Liver (tissue), 9 donors: ENCODE data around the gene IRF6. TPM values are rescaled to one million over a fixed set of nuclear protein-coding genes. Genes with fewer than 3 reads are reported as not detected.

Source experiments
- DNase-seq: peaks from one replicate; pipeline ENCODE4 v3.0.0-alpha.2; 2017; ENCODE audit warnings: low spot score
- H3K27ac ChIP-seq, 2 donors: one replicate each; pipeline ENCODE4 v1.7.0; 2013; ENCODE audit warnings: inconsistent platforms in 2 of 2, low read length in 2 of 2, control low read depth in 1 of 2, low read depth in 1 of 2, mild to moderate bottlenecking in 1 of 2
- H3K27me3 ChIP-seq, 4 donors: one replicate each; pipeline versions ENCODE4 v1.6.1 to v1.7.0; 2013; ENCODE audit warnings: low read length in 3 of 4, inconsistent platforms in 1 of 4, mild to moderate bottlenecking in 1 of 4, moderate library complexity in 1 of 4; ENCODE audit not compliant: control insufficient read depth in 4 of 4, insufficient read depth in 4 of 4
- H3K36me3 ChIP-seq, 4 donors: one replicate each; pipeline versions ENCODE4 v1.6.1 to v1.7.0; 2013; ENCODE audit warnings: low read length in 3 of 4, mild to moderate bottlenecking in 3 of 4, low read depth in 1 of 4, moderate library complexity in 1 of 4; ENCODE audit not compliant: control insufficient read depth in 4 of 4, insufficient read depth in 3 of 4
- H3K4me1 ChIP-seq, 4 donors: one replicate each; pipeline versions ENCODE4 v1.6.1 to v1.7.0; 2013; ENCODE audit warnings: low read length in 3 of 4, mild to moderate bottlenecking in 3 of 4, moderate library complexity in 1 of 4; ENCODE audit not compliant: control insufficient read depth in 4 of 4, insufficient read depth in 4 of 4
- H3K4me3 ChIP-seq, 3 donors: one replicate each; pipeline versions ENCODE4 v1.6.1 to v1.7.0; 2013; ENCODE audit warnings: low read length in 3 of 3, control low read depth in 1 of 3, low read depth in 1 of 3, mild to moderate bottlenecking in 1 of 3
- H3K9ac ChIP-seq, 2 donors: one replicate each; pipeline ENCODE4 v1.7.0; 2013; ENCODE audit warnings: low read length in 2 of 2, mild to moderate bottlenecking in 2 of 2, moderate library complexity in 2 of 2, control low read depth in 1 of 2, low read depth in 1 of 2
- H3K9me3 ChIP-seq, 4 donors: one replicate each; pipeline versions ENCODE4 v1.6.1 to v1.7.0; 2013; ENCODE audit warnings: low read length in 3 of 4; ENCODE audit not compliant: control insufficient read depth in 4 of 4
- ATF3 ChIP-seq: IDR thresholded peaks from 2 replicates; pipeline ENCODE4 v1.6.1; 2016; ENCODE audit warnings: antibody characterized with exemption
- EGR1 ChIP-seq, 2 donors: IDR thresholded peaks; 2 replicates each; pipeline ENCODE4 v1.6.1; 2016 to 2018; ENCODE audit warnings: antibody characterized with exemption in 2 of 2, low read depth in 2 of 2
- FOXA1 ChIP-seq: IDR thresholded peaks from 2 replicates; pipeline ENCODE4 v1.6.1; 2016; ENCODE audit warnings: antibody characterized with exemption
- FOXA2 ChIP-seq: IDR thresholded peaks from 2 replicates; pipeline ENCODE4 v1.6.1; 2016; ENCODE audit warnings: antibody characterized with exemption
- GABPA ChIP-seq, 2 donors: IDR thresholded peaks in 1 of 2; conservative IDR thresholded peaks in 1 of 2; 2 replicates each; pipeline ENCODE4 v1.6.1; 2016; ENCODE audit warnings: antibody characterized with exemption in 2 of 2, mild to moderate bottlenecking in 1 of 2, moderate library complexity in 1 of 2
- HNF4A ChIP-seq, 2 donors: conservative IDR thresholded peaks; 2 replicates each; pipeline ENCODE4 v1.6.1; 2016; ENCODE audit warnings: antibody characterized with exemption in 2 of 2, mild to moderate bottlenecking in 2 of 2
- HNF4G ChIP-seq: IDR thresholded peaks from 2 replicates; pipeline ENCODE4 v1.6.1; 2016; ENCODE audit warnings: antibody characterized with exemption
- JUND ChIP-seq, 2 donors: IDR thresholded peaks; 2 replicates each; pipeline ENCODE4 v1.6.1; 2016; ENCODE audit warnings: antibody characterized with exemption in 2 of 2
- MAX ChIP-seq: IDR thresholded peaks from 2 replicates; pipeline ENCODE4 v1.6.1; 2016; ENCODE audit warnings: antibody characterized with exemption
- NR2F2 ChIP-seq: IDR thresholded peaks from 2 replicates; pipeline ENCODE4 v1.6.1; 2016; ENCODE audit warnings: antibody characterized with exemption
- RAD21 ChIP-seq, 2 donors: IDR thresholded peaks; 2 replicates each; pipeline ENCODE4 v1.6.1; 2016; ENCODE audit warnings: antibody characterized with exemption in 2 of 2, mild to moderate bottlenecking in 2 of 2
- RXRA ChIP-seq, 2 donors: IDR thresholded peaks; 2 replicates each; pipeline ENCODE4 v1.6.1; 2017 to 2018; ENCODE audit warnings: antibody characterized with exemption in 2 of 2, mild to moderate bottlenecking in 1 of 2
- SP1 ChIP-seq: IDR thresholded peaks from 2 replicates; pipeline ENCODE4 v1.6.1; 2018; ENCODE audit warnings: antibody characterized with exemption, mild to moderate bottlenecking
- TAF1 ChIP-seq: conservative IDR thresholded peaks from 2 replicates; pipeline ENCODE4 v1.6.1; 2016; ENCODE audit warnings: antibody characterized with exemption, mild to moderate bottlenecking
- YY1 ChIP-seq: IDR thresholded peaks from 2 replicates; pipeline ENCODE4 v1.6.1; 2016; ENCODE audit warnings: antibody characterized with exemption, mild to moderate bottlenecking
- ZBTB33 ChIP-seq: IDR thresholded peaks from 2 replicates; pipeline ENCODE4 v1.6.1; 2016; ENCODE audit warnings: antibody characterized with exemption
- WGBS: extraction: QIAGEN DNeasy Blood & Tissue Kit; methylation state at CpG from one replicate; pipeline ENCODE4 v1.1.7; 2013; 5-methylcytosine and 5-hydroxymethylcytosine counted together
- polyA plus RNA-seq, 2 donors: library from polyadenylated mRNA; stranded (reverse) in 1 of 2; unstranded in 1 of 2; fragments of 200-250 nt in 1 of 2; fragments of >200 nt in 1 of 2; fragmentation: Nextera tagmentation in 1 of 2; extraction: Ambion mirVana in 1 of 2; gene quantifications; one replicate each; pipeline versions ENCODE4 v1.2.1 to v1.2.3, GENCODE V29; 2013 to 2015
- total RNA-seq, 2 donors: library from RNA; depleted of rRNA; stranded (reverse); fragments of >200 nt; gene quantifications; one replicate each; pipeline ENCODE4 v1.2.3, GENCODE V29; 2014
- TF ChIP-seq, protein P1 (sequence below): IDR thresholded peaks from 2 replicates; pipeline ENCODE4 v1.6.1; 2016; ENCODE audit warnings: antibody characterized with exemption, mild to moderate bottlenecking
- TF ChIP-seq, protein P2 (sequence below): fragments of 150-350 bp; IDR thresholded peaks from 2 replicates; pipeline ENCODE4 v1.5.1; 2017; ENCODE audit warnings: improper control_type of control experiment, low read depth, low read length; ENCODE audit not compliant: missing input control
- donor health status: healthy.
- donor health status: healthy.
- donor health status: healthy.
- donor health status: healthy.
- donor health status: healthy.

IRF6 gene
- total and polyA plus RNA-seq, 4 donors: 0.51 to 29.3 (median 14.3) TPM

DNA sequence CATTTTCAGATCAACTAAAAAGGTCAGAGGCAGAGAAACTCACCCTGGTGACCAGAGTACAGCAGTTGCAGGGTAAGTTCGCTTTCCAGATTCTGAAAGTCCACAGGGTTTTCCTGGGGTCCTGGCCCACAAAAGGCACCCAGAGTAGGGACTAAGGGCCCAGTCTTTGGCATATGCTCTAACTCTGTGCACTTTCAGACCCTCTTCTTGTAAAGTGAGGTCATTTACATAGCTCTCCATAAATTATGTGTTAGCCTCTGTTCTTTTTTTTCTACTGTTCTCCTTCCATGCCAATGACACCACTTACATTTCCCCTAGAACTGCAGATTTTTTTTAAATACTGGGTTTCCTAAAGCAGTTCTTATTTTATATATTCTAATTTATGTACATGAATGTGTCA is 27.8 kb downstream of the IRF6 start (continued):
- TF ChIP-seq, protein P1, sequence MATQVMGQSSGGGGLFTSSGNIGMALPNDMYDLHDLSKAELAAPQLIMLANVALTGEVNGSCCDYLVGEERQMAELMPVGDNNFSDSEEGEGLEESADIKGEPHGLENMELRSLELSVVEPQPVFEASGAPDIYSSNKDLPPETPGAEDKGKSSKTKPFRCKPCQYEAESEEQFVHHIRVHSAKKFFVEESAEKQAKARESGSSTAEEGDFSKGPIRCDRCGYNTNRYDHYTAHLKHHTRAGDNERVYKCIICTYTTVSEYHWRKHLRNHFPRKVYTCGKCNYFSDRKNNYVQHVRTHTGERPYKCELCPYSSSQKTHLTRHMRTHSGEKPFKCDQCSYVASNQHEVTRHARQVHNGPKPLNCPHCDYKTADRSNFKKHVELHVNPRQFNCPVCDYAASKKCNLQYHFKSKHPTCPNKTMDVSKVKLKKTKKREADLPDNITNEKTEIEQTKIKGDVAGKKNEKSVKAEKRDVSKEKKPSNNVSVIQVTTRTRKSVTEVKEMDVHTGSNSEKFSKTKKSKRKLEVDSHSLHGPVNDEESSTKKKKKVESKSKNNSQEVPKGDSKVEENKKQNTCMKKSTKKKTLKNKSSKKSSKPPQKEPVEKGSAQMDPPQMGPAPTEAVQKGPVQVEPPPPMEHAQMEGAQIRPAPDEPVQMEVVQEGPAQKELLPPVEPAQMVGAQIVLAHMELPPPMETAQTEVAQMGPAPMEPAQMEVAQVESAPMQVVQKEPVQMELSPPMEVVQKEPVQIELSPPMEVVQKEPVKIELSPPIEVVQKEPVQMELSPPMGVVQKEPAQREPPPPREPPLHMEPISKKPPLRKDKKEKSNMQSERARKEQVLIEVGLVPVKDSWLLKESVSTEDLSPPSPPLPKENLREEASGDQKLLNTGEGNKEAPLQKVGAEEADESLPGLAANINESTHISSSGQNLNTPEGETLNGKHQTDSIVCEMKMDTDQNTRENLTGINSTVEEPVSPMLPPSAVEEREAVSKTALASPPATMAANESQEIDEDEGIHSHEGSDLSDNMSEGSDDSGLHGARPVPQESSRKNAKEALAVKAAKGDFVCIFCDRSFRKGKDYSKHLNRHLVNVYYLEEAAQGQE: no peak
- TF ChIP-seq FOXA1 (no peak), HNF4G (no peak)

DNA sequence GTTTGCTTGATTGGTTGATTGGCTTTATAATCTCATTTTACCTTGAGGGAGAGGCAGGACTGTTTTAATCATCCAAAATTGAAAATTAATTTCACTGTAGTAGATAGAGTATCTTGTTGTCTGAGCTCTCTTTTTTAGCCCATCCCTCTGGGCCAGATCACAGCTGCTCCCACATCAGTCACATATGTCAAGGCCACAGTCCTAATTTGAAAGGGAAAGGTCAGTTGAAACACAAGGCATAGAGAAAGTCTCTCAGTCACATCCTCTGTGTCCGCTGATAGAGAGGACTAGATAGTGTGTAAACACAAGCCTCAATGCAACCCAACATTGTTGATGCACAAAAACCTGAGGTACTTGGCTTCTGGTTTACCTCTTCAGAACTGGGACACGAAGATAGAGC is 28.4 kb downstream of the IRF6 start:
- Histone ChIP-seq H3K27ac (no peak overlapping the region), H3K4me3 (no peak overlapping the region), H3K36me3 (no peaks in the 10 kb centered on the region), H3K4me1 (peaks cover 0 to 3% (median 1%) of the 10 kb centered on the region in 4 donors), H3K9ac (no peak overlapping the region), H3K9me3 (no peaks in the 10 kb centered on the region), H3K27me3 (no peaks in the 10 kb centered on the region)
- no peak for DNase-seq
- 95% methylated on average over 2 of the region's 2 CpGs for WGBS
- TF ChIP-seq MAX (no peak), SP1 (no peak), YY1 (no peak), NR2F2 (no peak), HNF4A (conservative IDR thresholded peaks at IDR 0.05) (no peak), JUND (IDR thresholded peaks at IDR 0.05) (no peak), FOXA2 (no peak), RXRA (IDR thresholded peaks at IDR 0.05) (no peak), GABPA (IDR thresholded peaks at IDR 0.05 in 1 of 2, conservative IDR thresholded peaks at IDR 0.05 in 1 of 2) (no peak), TAF1 (no peak), RAD21 (IDR thresholded peaks at IDR 0.05) (no peak)
- TF ChIP-seq, protein P2, sequence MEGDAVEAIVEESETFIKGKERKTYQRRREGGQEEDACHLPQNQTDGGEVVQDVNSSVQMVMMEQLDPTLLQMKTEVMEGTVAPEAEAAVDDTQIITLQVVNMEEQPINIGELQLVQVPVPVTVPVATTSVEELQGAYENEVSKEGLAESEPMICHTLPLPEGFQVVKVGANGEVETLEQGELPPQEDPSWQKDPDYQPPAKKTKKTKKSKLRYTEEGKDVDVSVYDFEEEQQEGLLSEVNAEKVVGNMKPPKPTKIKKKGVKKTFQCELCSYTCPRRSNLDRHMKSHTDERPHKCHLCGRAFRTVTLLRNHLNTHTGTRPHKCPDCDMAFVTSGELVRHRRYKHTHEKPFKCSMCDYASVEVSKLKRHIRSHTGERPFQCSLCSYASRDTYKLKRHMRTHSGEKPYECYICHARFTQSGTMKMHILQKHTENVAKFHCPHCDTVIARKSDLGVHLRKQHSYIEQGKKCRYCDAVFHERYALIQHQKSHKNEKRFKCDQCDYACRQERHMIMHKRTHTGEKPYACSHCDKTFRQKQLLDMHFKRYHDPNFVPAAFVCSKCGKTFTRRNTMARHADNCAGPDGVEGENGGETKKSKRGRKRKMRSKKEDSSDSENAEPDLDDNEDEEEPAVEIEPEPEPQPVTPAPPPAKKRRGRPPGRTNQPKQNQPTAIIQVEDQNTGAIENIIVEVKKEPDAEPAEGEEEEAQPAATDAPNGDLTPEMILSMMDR: no peak

DNA sequence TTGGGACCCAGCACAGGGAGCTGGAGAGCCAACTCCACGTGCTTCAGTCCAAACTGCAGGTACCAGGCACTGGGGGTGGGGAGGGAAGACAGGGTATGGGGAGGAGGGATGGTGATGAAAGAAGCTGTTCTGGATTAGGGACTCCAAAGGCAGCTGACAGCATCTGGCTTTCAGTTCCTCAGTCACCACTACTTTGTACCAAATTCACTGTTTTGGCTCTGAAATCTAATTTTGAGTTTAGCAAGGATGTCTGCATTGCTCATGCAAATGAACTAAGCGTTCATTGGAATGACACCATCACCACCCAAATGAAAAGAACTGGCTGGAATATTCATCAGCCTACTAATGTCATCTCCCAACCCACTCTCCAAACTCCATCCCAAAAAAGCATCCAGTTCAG is 30.3 kb downstream of the IRF6 start:
- no peak for TF ChIP-seq NR2F2
- TF ChIP-seq TAF1: no peak
- TF ChIP-seq, protein P2: no peak
- no peak for TF ChIP-seq HNF4G
- no peak for TF ChIP-seq YY1
- TF ChIP-seq FOXA2: no peak
- no peak for TF ChIP-seq GABPA (IDR thresholded peaks at IDR 0.05 in 1 of 2, conservative IDR thresholded peaks at IDR 0.05 in 1 of 2)
- no peak for TF ChIP-seq RXRA (IDR thresholded peaks at IDR 0.05)
- TF ChIP-seq MAX: no peak
- TF ChIP-seq FOXA1: no peak
- TF ChIP-seq RAD21 (IDR thresholded peaks at IDR 0.05): no peak
- TF ChIP-seq SP1: no peak
- no peak for TF ChIP-seq ATF3
- no peak for TF ChIP-seq JUND (IDR thresholded peaks at IDR 0.05)
- no peak for TF ChIP-seq ZBTB33
- TF ChIP-seq HNF4A (conservative IDR thresholded peaks at IDR 0.05): no peak
- TF ChIP-seq EGR1 (IDR thresholded peaks at IDR 0.05; ENCODE audit: low read depth in 2 of 2): no peak

More for the DNA sequence above, 30.3 kb downstream of the IRF6 start:
- peaks cover 0 to 3% (median 1%) of the 10 kb centered on the region in 4 donors for H3K4me1 ChIP-seq
- H3K4me3 ChIP-seq: no peak overlapping the region
- WGBS: 81% methylated on average over 2 of the region's 2 CpGs
- no peaks in the 10 kb centered on the region for H3K36me3 ChIP-seq
- H3K27ac ChIP-seq: no peak overlapping the region
- H3K27me3 ChIP-seq: no peaks in the 10 kb centered on the region
- H3K9ac ChIP-seq: no peak overlapping the region
- no peaks in the 10 kb centered on the region for H3K9me3 ChIP-seq
- no peak for DNase-seq
